Activated T-cell treated with anti-CD3 and anti-CD28 coated beads, Interleukin-2, amount 50 U/mL, for 24 hours (primary cell): ENCODE results near the gene ACTL7A.
A peak's percentile ranks its signal among the peaks of the same experiment; 100 is the strongest.
"Not testable (repeated sequence)": the region's sequence is repeated elsewhere in the genome, so short reads cannot be mapped to it uniquely, and the experiment has no call there.

Experiments used
- DNase-seq: peaks from one replicate; pipeline ENCODE4 v3.0.0-alpha.2; 2020
- H3K27ac Mint-ChIP-seq: 2 replicates; pipeline ENCODE4 v1.8.0; 2020; ENCODE audit warnings: mild to moderate bottlenecking, mixed read lengths
- H3K27me3 Mint-ChIP-seq: 2 replicates; pipeline ENCODE4 v1.8.0; 2020; ENCODE audit warnings: mixed read lengths
- H3K36me3 Mint-ChIP-seq: 2 replicates; pipeline ENCODE4 v1.8.0; 2020; ENCODE audit warnings: low read depth, mixed read lengths
- H3K4me1 Mint-ChIP-seq: 2 replicates; pipeline ENCODE4 v1.8.0; 2020; ENCODE audit warnings: low read depth, mixed read lengths
- H3K4me3 Mint-ChIP-seq: 2 replicates; pipeline ENCODE4 v1.8.0; 2020; ENCODE audit warnings: mild to moderate bottlenecking, moderate library complexity, mixed read lengths
- H3K9me3 Mint-ChIP-seq: 2 replicates; pipeline ENCODE4 v1.8.0; 2020; ENCODE audit warnings: mixed read lengths

Gene ACTL7A

DNA sequence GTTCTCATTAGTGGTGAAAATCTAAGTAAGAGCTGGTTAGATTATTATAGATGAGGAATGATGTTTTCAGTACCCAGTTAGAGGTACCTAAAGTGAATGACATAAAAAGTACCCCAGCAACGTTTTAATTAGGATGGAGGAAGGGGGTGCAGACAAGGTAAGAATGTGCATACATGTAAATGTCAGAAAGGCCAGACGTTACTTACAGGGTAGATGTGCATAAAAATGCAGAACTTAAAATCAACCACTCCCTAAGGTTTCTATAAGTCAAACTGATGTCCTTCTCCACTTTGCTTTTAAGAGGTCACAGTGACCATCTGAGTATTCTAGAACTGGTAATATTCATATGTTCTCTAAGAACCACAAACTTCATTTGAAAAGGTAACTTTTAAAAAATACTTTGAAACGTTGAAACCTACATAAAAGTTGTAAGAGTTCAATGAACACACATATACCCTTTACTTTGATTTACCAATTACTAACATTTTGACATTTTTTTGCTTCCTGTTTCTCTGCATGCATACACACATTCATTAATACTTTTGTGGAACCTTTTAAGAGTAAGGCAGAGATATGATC, 18.8 kb downstream of the ACTL7A start:
- H3K36me3 Mint-ChIP-seq: peaks cover 86% of the 10 kb centered on the region
- DNase-seq: no peak
- no peaks in the 10 kb centered on the region for H3K9me3 Mint-ChIP-seq
- H3K27me3 Mint-ChIP-seq: no peaks in the 10 kb centered on the region
- H3K4me1 Mint-ChIP-seq: peaks cover 10% of the 10 kb centered on the region
- H3K4me3 Mint-ChIP-seq: no peak overlapping the region
- H3K27ac Mint-ChIP-seq: no peak overlapping the region

DNA sequence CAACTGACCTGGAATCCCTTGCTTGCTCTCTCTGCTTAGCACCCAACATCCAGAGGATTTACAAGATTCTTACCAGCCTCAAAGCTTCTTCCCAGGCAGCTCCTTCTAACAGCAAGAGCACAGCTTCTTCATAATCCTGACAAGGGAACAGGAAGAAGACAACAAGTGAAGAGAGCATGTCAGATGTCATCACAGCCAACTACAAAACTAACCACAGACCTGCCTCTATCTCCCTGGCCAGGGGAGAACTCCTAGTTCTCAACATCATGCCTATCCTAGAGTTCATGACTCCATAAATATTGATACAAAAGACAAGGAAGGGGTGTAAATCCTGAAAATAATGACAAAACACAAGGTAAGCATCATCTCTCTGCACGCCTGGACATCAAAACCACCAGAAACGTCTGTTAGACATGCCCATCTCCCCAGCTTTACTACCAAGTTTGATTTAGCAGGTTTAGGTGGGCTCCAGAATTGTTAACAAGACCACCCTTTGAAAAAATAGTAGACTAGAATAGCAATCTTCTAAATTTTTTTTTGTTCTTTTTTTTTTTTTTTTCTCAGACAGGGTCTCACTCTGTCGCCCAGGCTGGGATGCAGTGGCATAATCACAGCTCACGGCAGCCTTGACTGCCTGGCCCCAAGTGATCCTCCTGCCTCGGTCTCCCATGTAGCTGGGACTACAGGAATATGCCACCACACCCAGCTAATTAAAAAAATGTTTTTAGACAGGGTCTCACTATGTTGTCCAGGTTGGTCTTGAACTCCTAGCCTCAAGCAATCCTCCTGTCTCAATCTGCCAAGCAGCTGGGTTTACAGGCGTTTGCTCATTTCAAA, 20.2 kb downstream of the ACTL7A start:
- DNase-seq: no peak
- no peaks in the 10 kb centered on the region for H3K9me3 Mint-ChIP-seq
- no peaks in the 10 kb centered on the region for H3K27me3 Mint-ChIP-seq
- H3K27ac Mint-ChIP-seq: no peak overlapping the region
- H3K4me1 Mint-ChIP-seq: peaks cover 19% of the 10 kb centered on the region
- H3K36me3 Mint-ChIP-seq: peaks cover 82% of the 10 kb centered on the region
- no peak overlapping the region for H3K4me3 Mint-ChIP-seq

DNA sequence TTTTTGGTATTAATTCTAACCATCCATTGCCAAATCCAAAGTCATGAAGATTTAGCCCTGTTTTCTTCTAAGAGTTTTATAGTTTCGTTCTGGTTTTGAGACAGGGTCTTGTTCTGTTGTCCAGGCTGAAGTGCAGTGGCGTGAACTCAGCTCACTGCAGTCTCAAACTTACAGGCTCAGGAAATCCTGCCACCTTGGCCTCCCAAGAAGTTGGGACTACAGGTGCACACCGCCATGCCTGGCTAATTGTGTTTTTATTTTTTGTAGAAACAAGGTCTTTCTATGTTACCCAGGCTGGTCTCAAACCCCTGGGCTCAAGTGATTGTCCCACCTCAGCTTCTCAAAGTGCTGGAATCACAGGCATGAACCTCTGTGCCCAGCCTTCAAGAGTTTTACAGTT, 21.0 kb downstream of the ACTL7A start:
- Mint-ChIP-seq H3K36me3 (peaks cover 80% of the 10 kb centered on the region), H3K27ac (no peak overlapping the region), H3K9me3 (no peaks in the 10 kb centered on the region), H3K4me3 (no peak overlapping the region), H3K27me3 (no peaks in the 10 kb centered on the region), H3K4me1 (peaks cover 20% of the 10 kb centered on the region)
- DNase-seq: no peak

DNA sequence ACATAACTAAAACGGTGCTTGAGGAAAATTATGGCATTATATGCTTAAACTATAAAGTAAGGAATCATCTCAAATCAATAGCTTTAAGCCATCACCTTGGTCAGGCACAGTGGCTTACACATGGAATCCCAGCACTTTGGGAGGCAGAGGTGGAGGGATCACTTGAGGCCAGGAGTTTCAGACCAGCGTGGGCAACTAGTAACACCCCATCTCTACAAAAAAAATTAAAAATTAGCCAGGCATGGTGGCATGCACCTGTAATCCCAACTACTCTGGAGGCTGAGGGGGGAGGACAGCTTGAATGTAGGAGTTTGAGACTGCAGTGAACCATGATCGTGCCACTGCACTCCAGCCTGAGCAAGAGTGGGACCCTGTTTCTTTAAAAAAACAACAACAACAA, 22.6 kb downstream of the ACTL7A start:
- DNase-seq: no peak
- H3K27ac Mint-ChIP-seq: no peak overlapping the region
- H3K4me3 Mint-ChIP-seq: no peak overlapping the region
- no peaks in the 10 kb centered on the region for H3K27me3 Mint-ChIP-seq
- peaks cover 80% of the 10 kb centered on the region for H3K36me3 Mint-ChIP-seq
- H3K4me1 Mint-ChIP-seq: peaks cover 20% of the 10 kb centered on the region
- no peaks in the 10 kb centered on the region for H3K9me3 Mint-ChIP-seq

DNA sequence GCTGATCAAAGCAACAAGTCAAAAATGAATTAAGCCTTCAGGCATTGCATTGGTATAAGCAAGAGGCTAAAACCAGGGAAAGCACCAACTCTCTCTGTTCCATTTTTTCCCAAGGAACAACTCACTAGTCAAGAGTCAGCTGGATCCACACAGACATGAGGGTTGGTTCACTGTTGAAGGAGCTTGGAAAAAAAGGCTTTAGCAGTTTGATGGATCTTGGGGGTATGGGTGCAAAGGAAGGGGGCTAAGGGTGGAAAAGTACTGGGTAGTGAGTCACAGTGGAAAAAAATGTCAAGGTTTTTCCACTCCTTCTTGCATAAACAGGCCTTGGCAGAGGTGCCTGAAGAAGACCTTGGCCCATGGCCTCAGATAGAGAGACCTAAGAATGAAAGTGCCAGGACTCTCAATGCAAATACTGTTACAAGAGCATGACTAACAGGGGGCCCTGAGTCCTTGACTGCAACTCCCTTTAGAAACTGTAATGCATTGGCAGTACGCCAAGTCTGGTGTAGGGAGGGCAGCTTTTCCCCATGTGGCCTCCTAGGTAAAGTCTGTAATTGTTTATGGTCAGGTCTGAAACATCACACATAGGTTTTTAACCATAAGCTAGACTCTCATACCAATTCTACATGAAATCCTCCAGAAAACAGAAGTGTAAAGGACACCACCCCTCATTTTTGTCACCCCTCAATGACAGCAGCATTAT, 23.7 kb downstream of the ACTL7A start:
- H3K4me3 Mint-ChIP-seq: peak overlapping the region; percentile 52
- peak overlapping the region; percentile 94 for H3K27ac Mint-ChIP-seq
- no peaks in the 10 kb centered on the region for H3K9me3 Mint-ChIP-seq
- peaks cover 24% of the 10 kb centered on the region for H3K4me1 Mint-ChIP-seq
- DNase-seq: peak; percentile 49
- H3K36me3 Mint-ChIP-seq: peaks cover 81% of the 10 kb centered on the region
- H3K27me3 Mint-ChIP-seq: no peaks in the 10 kb centered on the region

DNA sequence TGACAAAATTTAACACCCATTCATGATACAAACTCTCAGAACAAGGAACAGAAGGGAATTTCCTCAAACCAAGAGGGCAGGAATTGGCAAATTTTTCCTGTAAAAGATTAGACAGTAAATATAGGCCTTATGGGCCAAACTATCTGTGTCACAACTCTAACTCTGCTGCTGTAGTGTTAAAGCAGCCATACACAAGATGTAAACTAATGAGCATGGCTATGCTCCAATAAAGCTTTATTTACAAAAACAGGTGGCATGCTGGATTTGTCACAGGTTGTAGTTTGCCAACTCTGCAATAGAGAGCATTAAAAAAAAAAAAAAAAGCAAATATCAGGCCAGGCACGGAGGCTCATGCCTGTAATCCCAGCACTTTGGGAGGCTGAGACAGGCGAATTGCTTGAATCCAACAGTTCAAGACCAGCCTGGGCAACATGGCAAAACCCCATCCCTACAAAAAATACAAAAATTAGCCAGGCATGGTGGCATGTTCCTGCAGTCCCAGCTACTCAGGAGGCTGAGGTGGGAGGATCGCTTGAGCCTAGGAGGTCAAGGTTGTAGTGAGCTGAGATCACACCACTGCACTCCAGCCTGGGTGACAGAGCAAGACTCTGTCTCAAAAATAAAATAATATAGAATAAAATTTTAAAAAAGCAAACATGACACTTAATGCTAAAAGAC, 24.7 kb downstream of the ACTL7A start:
- peaks cover 83% of the 10 kb centered on the region for H3K36me3 Mint-ChIP-seq
- peaks cover 24% of the 10 kb centered on the region for H3K4me1 Mint-ChIP-seq
- H3K27ac Mint-ChIP-seq: peak overlapping the region; percentile 94
- DNase-seq, H3K9me3 Mint-ChIP-seq, H3K27me3 Mint-ChIP-seq: not testable (repeated sequence)
- H3K4me3 Mint-ChIP-seq: peak overlapping the region; percentile 52

DNA sequence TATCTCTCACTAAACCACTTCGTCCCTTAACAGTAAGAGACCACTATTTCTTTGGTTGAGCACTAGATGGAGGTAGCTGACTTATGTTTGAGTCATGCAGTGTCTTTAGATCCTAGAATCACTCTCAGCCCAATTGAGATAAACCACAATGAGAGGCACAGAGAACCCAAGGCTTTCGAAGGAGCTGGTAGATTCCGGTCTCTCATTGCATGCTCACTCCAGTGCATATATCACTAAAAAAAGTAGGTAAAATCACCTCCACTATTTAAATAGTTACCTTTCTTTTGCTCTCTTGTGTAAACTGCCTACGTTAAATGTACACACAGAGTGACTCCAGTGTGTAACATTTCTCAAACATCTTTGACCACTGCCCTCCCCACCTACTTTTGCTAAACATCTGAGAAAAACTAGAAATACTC, 27.6 kb downstream of the ACTL7A start:
- H3K4me3 Mint-ChIP-seq: no peak overlapping the region
- no peaks in the 10 kb centered on the region for H3K9me3 Mint-ChIP-seq
- H3K27me3 Mint-ChIP-seq: no peaks in the 10 kb centered on the region
- peaks cover 22% of the 10 kb centered on the region for H3K4me1 Mint-ChIP-seq
- peak overlapping the region; percentile 19 for H3K27ac Mint-ChIP-seq
- peaks cover 88% of the 10 kb centered on the region for H3K36me3 Mint-ChIP-seq
- DNase-seq: no peak

DNA sequence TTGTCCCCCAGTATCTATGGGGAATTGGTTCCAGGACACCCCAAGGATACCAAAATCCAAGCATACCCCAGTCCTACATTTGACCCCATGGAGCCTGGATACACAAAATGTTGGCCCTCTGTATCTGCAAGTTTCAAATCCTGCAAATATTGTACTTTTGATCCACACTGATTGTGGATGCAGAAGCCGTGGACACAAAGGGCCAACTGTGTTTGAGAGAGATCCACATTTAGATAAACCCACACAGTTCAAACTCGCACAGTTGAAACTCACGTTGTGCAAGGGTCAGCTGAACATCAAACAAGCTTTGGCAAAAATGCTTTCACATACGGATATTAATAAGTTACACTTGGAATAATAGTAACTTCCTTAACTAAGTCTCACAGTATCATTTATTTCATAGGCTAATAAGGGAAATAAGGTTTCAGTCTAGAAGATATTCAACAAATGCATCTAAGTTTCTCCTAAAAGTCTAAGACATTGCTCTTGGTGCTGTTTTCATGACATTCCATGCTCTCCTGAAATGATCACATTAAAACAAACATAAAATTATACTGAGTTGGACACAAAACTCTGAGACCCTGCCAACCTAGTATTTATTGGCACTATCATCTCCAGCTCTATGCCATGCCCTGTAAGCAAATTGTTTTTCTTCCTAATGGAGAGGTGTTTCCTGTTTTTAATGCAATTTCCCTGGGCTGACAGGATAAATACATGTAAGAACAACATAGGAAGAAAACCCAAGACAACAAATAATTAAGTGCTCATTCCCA, 32.3 kb downstream of the ACTL7A start:
- Mint-ChIP-seq H3K27ac (no peak overlapping the region), H3K4me3 (no peak overlapping the region), H3K27me3 (no peaks in the 10 kb centered on the region), H3K36me3 (peaks cover 98% of the 10 kb centered on the region), H3K4me1 (peaks cover 3% of the 10 kb centered on the region), H3K9me3 (no peaks in the 10 kb centered on the region)
- DNase-seq: no peak

DNA sequence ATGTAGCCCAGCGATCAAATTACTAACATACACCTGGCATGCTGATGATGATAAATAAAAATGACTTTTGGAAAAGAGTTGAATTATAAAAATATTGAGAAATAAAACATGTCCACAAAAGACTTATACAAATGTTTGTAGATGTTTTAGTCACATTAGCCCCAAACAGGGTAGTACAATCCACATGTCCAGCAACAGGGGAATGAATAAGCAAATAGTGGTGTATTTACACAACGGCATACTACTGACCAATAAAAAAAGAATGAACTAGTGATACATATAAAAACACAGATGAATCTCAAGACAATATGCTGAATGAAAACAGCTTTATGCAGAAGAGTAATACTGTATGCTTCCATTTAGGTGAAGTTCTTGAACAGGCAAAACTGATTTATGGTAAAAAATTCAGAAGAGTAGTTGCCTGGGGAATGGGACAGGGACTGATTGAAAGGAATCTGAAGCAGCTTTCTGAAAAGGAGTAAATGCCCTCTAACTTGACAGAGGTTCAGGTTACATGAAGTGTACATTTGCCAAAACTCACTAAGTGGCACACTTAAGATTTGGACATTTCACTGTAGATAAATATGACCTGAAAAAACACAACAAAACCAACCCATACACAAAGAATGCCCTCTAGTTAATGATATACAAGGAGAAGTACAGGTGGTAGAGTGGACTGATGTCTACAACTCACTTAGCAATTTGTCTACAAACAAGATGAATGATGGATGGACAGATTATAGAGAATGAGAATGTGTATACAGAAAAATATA, 35.4 kb downstream of the ACTL7A start:
- no peak overlapping the region for H3K4me3 Mint-ChIP-seq
- no peaks in the 10 kb centered on the region for H3K27me3 Mint-ChIP-seq
- DNase-seq: no peak
- no peaks in the 10 kb centered on the region for H3K9me3 Mint-ChIP-seq
- no peaks in the 10 kb centered on the region for H3K4me1 Mint-ChIP-seq
- peaks cover 96% of the 10 kb centered on the region for H3K36me3 Mint-ChIP-seq
- H3K27ac Mint-ChIP-seq: no peak overlapping the region

DNA sequence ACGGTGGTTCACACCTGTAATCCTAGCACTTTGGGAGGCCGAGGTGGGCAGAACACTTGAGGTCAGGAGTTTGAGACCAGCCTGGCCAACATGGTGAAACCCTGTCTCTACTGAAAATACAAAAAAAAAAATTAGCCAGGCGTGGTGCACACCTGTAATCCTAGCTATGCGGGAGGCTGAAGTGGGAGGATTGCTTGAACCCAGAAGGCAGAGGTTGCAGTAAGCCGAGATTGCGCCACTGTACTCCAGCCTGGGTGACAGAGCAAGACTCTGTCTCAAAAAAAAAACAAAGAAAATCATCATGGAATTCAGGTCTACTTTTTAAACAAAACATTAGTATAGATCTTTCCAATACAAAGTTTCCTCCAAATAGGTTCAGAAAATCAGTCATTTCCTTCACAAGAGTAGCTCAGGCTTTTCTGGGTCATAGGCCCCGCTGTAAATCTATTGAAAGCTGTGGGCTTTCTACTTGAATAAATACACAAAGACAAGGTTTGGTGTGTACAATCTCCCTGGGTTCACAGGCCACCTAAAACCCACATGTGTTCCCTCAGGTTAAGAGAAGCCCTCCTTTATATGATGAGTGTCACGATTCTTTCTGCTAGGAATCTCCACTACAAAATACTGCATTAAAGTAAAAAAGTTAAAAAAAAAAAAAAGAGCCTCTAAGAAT, 37.1 kb downstream of the ACTL7A start:
- DNase-seq, H3K9me3 Mint-ChIP-seq, H3K27me3 Mint-ChIP-seq, H3K27ac Mint-ChIP-seq, H3K4me1 Mint-ChIP-seq, H3K4me3 Mint-ChIP-seq: not testable (repeated sequence)
- H3K36me3 Mint-ChIP-seq: peaks cover 97% of the 10 kb centered on the region

DNA sequence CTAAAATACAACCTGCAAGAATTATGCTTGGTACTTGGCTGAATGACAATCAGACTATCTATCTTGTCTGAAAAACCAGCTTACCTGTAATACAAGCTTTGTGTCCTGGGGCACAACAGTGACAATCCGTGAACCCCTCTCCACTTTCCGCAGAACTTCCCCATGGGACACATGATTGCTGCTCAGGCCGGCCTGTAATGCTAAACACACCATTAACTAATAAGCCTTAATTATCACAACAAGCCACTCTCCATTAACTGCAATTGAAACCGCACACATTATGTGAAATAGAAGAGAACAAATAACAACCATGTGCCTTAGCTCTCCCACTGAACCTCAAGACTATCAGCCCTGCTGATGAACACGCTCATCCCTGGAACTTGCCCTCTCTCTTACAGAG, 38.1 kb downstream of the ACTL7A start:
- H3K9me3 Mint-ChIP-seq: no peaks in the 10 kb centered on the region
- no peaks in the 10 kb centered on the region for H3K27me3 Mint-ChIP-seq
- no peak for DNase-seq
- H3K36me3 Mint-ChIP-seq: peaks cover 92% of the 10 kb centered on the region
- H3K4me3 Mint-ChIP-seq: no peak overlapping the region
- H3K27ac Mint-ChIP-seq: peak overlapping the region; percentile 38
- no peaks in the 10 kb centered on the region for H3K4me1 Mint-ChIP-seq

DNA sequence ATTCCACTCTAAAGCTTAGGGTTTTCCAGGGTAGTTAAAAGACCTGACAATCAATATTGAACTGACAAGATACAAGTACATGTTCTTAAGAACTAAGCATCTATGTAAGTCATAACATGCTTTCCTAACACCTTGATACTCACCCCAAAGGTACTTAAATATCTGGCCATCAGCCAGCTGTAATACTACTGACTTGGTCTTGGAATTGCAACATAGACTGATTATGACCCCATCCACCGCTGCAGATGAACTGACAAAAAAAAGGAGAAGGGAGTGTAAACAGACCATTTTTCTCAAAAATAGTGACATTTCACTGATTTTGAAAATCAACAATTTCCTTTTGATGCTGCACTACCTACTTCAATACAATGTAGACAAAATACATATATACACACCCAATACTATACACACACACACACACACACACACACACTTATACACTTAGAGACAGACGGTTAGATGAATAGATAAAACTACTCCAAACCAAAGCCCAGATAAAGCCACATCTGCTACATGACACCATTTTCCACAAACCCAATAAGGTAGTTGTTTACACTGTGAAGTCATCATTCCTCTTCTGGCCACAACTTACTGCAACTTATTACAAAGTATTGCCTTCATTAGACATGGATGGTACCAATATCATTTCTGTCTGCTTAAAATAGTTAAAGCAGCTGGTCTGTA, 41.5 kb downstream of the ACTL7A start:
- Mint-ChIP-seq H3K27ac (no peak overlapping the region), H3K9me3 (no peaks in the 10 kb centered on the region), H3K27me3 (no peaks in the 10 kb centered on the region), H3K36me3 (peaks cover 92% of the 10 kb centered on the region), H3K4me3 (no peak overlapping the region), H3K4me1 (no peaks in the 10 kb centered on the region)
- no peak for DNase-seq

DNA sequence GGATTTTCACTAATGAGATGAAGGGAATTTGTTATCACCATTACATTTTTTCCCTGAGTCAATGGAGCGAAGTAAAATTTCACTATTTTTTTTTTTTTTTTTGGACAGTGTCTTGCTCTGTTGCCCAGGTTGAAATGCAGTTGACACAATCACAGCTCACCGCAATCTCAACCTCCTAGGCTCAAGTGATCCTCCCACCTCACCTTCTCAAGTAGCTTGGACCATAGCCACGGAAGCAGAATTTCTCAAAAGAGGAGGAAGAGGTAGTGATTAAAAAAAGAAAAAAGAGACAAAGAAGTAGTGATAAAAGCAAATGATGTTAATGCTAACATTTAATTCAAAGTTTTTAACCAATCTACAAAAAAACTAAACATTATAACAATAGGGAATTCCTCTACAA, 42.1 kb downstream of the ACTL7A start:
- H3K27ac Mint-ChIP-seq: no peak overlapping the region

More for the DNA sequence above, 42.1 kb downstream of the ACTL7A start:
- DNase-seq: no peak
- H3K4me1 Mint-ChIP-seq: no peaks in the 10 kb centered on the region
- H3K36me3 Mint-ChIP-seq: peaks cover 92% of the 10 kb centered on the region
- H3K27me3 Mint-ChIP-seq: no peaks in the 10 kb centered on the region
- H3K4me3 Mint-ChIP-seq: no peak overlapping the region
- H3K9me3 Mint-ChIP-seq: no peaks in the 10 kb centered on the region
